ENCODE measurements around the gene OFD1.

OFD1 gene

DNA sequence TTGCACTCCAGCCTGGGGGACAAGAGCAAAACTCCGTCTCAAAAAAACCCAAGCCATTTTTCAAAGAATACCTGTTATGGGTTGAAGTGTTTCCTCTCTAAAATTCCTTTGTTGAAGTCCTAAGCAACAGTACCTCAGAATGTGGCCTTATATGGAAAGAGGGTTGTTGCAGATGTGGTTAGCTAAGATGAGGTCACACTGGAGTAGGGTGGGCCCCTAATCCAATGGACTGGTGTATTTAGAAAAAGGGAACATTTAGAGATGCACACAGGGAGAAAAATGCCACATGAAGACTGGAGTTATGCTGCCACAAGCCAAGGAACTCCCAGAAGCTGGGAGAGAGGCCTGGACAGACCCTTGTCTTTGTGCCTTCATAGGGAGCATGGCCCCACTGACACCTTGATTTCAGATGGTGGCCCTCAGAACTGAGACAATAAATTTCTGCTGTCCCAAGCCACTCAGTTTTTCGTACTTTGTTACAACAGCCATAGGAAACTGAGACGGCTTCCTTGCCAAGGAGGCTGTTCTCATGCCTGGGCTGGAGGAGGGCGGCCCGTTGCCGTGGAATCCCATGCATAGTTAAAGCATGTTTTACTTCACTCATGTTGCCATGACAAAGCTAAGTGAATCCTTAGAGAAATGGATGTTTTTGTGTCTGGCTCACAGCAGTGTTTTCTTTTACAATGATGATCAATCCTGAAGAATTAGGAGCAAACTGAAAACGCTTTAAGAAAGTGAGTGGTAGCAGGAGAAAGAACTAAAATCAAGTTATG, 16.7 kb upstream of the OFD1 start:
- Histone ChIP-seq H3K18ac (ENCODE audit: low read length) (no peak overlapping the region), H2BK120ac (ENCODE audit: insufficient read depth, low read length, poor library complexity) (no peak overlapping the region), H4K12ac (ENCODE audit: low read depth, low read length) (no peak overlapping the region), H3K4me1 (ENCODE audit: control insufficient read depth in 1 of 2, insufficient read depth in 2 of 2, low read length in 2 of 2) (peaks cover 0 to 4% of the 10 kb centered on the region in 2 experiments), H3K4me3 (ENCODE audit: low read depth, low read length) (no peak overlapping the region), H2BK5ac (ENCODE audit: low read depth, low read length, poor library complexity) (peak overlapping the region; percentile 12), H3K9ac (ENCODE audit: low read length) (no peak overlapping the region), H4K8ac (ENCODE audit: low read depth, low read length) (no peak overlapping the region), H3K4me2 (ENCODE audit: low read length) (no peak overlapping the region), H3K4ac (ENCODE audit: low read depth, low read length) (no peak overlapping the region), H3K27me3 (ENCODE audit: insufficient read depth, low read length) (no peaks in the 10 kb centered on the region), H3K79me2 (ENCODE audit: control insufficient read depth, insufficient read depth, low read length, poor library complexity) (no peaks in the 10 kb centered on the region), H4K91ac (ENCODE audit: low read depth, low read length) (peak overlapping the region; percentile 28), H3K23ac (ENCODE audit: low read length) (no peak overlapping the region), H3K27ac (ENCODE audit: low read depth, low read length) (peak overlapping the region; percentile 38), H3K9me3 (ENCODE audit: insufficient read depth, low read depth, low read length) (no peaks in the 10 kb centered on the region), H3K79me1 (ENCODE audit: low read length) (peaks cover 2% of the 10 kb centered on the region), H2BK12ac (ENCODE audit: low read length) (no peak overlapping the region), H3K14ac (ENCODE audit: low read length) (no peak overlapping the region), H2AFZ (ENCODE audit: insufficient read depth, low read length, poor library complexity) (no peak overlapping the region), H3K36me3 (ENCODE audit: control insufficient read depth in 1 of 2, insufficient read depth in 2 of 2, low read length in 2 of 2) (peaks cover 2 to 11% of the 10 kb centered on the region in 2 experiments), H2AK5ac (ENCODE audit: low read length) (no peak overlapping the region)
- no peak for DNase-seq
- no CpG with 5 or more reads among the region's 7 CpGs for WGBS (ENCODE audit: extremely low coverage, insufficient coverage, insufficient read length)

DNA sequence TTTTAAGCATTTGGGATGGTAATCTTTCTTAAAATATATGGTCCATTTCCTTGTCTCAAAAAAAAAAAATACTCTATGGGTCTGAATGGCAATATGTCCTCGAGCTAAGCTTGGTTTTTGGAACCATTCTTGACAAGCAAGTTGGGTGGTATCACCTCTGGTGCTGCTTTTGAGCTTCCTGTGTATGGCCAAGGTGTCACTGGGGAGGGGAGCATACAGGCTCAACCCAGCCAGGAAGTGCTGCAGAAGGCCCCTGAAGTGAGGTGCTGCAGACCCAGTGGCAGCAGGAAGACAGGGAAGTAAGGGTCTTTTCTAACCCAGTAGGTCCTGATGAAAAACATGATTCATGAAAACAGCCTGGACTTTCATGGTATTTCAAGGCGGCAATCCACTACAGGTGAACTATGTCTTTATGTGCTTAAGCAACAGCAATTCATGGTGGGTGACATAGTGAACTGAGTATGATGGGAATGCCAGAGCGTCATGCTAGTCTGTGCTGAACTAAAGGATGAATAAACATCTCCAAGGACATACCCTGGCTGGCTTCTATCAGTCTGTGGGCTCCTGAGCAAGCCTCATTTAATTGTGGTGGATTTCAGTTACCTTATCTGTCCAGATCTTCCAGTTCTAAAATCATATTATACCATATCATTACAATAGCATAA, 15.2 kb upstream of the OFD1 start:
- H3K79me1 ChIP-seq (ENCODE audit: low read length) = peaks cover 2% of the 10 kb centered on the region
- H2BK120ac ChIP-seq (ENCODE audit: insufficient read depth, low read length, poor library complexity) = no peak overlapping the region
- WGBS (ENCODE audit: extremely low coverage, insufficient coverage, insufficient read length) = no CpG with 5 or more reads among the region's 3 CpGs
- no peak overlapping the region for H3K4me3 ChIP-seq (ENCODE audit: low read depth, low read length)
- no peak overlapping the region for H2AK5ac ChIP-seq (ENCODE audit: low read length)
- no peak overlapping the region for H4K8ac ChIP-seq (ENCODE audit: low read depth, low read length)
- no peak overlapping the region for H3K4ac ChIP-seq (ENCODE audit: low read depth, low read length)
- peaks cover 0 to 4% of the 10 kb centered on the region in 2 experiments for H3K4me1 ChIP-seq (ENCODE audit: control insufficient read depth in 1 of 2, insufficient read depth in 2 of 2, low read length in 2 of 2)
- no peak overlapping the region for H2BK12ac ChIP-seq (ENCODE audit: low read length)
- no peak overlapping the region for H2BK5ac ChIP-seq (ENCODE audit: low read depth, low read length, poor library complexity)
- H3K9me3 ChIP-seq (ENCODE audit: insufficient read depth, low read depth, low read length) = no peaks in the 10 kb centered on the region
- no peak overlapping the region for H3K9ac ChIP-seq (ENCODE audit: low read length)
- H3K27ac ChIP-seq (ENCODE audit: low read depth, low read length) = peak overlapping the region; percentile 3
- no peaks in the 10 kb centered on the region for H3K79me2 ChIP-seq (ENCODE audit: control insufficient read depth, insufficient read depth, low read length, poor library complexity)
- H4K12ac ChIP-seq (ENCODE audit: low read depth, low read length) = no peak overlapping the region
- DNase-seq = peak; percentile 52 to 80
- no peak overlapping the region for H3K18ac ChIP-seq (ENCODE audit: low read length)
- no peak overlapping the region for H3K4me2 ChIP-seq (ENCODE audit: low read length)
- H3K27me3 ChIP-seq (ENCODE audit: insufficient read depth, low read length) = no peaks in the 10 kb centered on the region
- no peak overlapping the region for H3K14ac ChIP-seq (ENCODE audit: low read length)
- H3K36me3 ChIP-seq (ENCODE audit: control insufficient read depth in 1 of 2, insufficient read depth in 2 of 2, low read length in 2 of 2) = peaks cover 2 to 12% of the 10 kb centered on the region in 2 experiments
- no peak overlapping the region for H4K91ac ChIP-seq (ENCODE audit: low read depth, low read length)
- no peak overlapping the region for H2AFZ ChIP-seq (ENCODE audit: insufficient read depth, low read length, poor library complexity)
- no peak overlapping the region for H3K23ac ChIP-seq (ENCODE audit: low read length)

DNA sequence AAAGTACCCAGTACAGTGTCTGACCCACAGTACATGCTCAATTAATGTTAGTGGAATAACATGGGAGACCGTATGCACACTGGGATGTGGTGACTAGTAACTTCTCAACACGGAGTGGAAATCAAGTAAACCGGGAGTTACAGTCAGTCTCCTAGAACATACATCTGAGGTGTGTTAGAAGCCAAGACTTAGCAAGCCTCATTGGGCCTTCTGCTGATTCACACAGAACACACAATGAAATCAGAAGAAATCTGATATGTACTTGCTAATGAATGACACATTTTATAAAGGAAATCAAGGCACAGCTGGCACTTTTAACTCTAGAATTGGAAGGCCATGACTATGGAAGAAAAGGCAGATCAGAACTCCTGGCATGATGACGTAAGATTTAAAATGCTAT, 13.2 kb upstream of the OFD1 start:
- H2BK5ac ChIP-seq (ENCODE audit: low read depth, low read length, poor library complexity) = no peak overlapping the region
- no peak overlapping the region for H3K9ac ChIP-seq (ENCODE audit: low read length)
- H3K4me1 ChIP-seq (ENCODE audit: control insufficient read depth in 1 of 2, insufficient read depth in 2 of 2, low read length in 2 of 2) = peaks cover 0 to 4% of the 10 kb centered on the region in 2 experiments
- no peak overlapping the region for H3K14ac ChIP-seq (ENCODE audit: low read length)
- WGBS (ENCODE audit: extremely low coverage, insufficient coverage, insufficient read length) = no CpG with 5 or more reads among the region's 4 CpGs
- DNase-seq = no peak
- peaks cover 3 to 11% of the 10 kb centered on the region in 2 experiments for H3K36me3 ChIP-seq (ENCODE audit: control insufficient read depth in 1 of 2, insufficient read depth in 2 of 2, low read length in 2 of 2)
- H3K27ac ChIP-seq (ENCODE audit: low read depth, low read length) = no peak overlapping the region
- no peak overlapping the region for H4K8ac ChIP-seq (ENCODE audit: low read depth, low read length)
- no peak overlapping the region for H2BK12ac ChIP-seq (ENCODE audit: low read length)
- no peak overlapping the region for H3K4me2 ChIP-seq (ENCODE audit: low read length)
- H2AK5ac ChIP-seq (ENCODE audit: low read length) = no peak overlapping the region
- H3K23ac ChIP-seq (ENCODE audit: low read length) = no peak overlapping the region
- H3K18ac ChIP-seq (ENCODE audit: low read length) = no peak overlapping the region
- no peak overlapping the region for H2BK120ac ChIP-seq (ENCODE audit: insufficient read depth, low read length, poor library complexity)
- no peak overlapping the region for H3K4me3 ChIP-seq (ENCODE audit: low read depth, low read length)
- peaks cover 2% of the 10 kb centered on the region for H3K79me1 ChIP-seq (ENCODE audit: low read length)
- no peak overlapping the region for H4K91ac ChIP-seq (ENCODE audit: low read depth, low read length)
- peak overlapping the region; percentile 55 for H3K4ac ChIP-seq (ENCODE audit: low read depth, low read length)
- H4K12ac ChIP-seq (ENCODE audit: low read depth, low read length) = no peak overlapping the region
- H3K27me3 ChIP-seq (ENCODE audit: insufficient read depth, low read length) = no peaks in the 10 kb centered on the region
- no peak overlapping the region for H2AFZ ChIP-seq (ENCODE audit: insufficient read depth, low read length, poor library complexity)
- H3K9me3 ChIP-seq (ENCODE audit: insufficient read depth, low read depth, low read length) = no peaks in the 10 kb centered on the region
- no peaks in the 10 kb centered on the region for H3K79me2 ChIP-seq (ENCODE audit: control insufficient read depth, insufficient read depth, low read length, poor library complexity)

DNA sequence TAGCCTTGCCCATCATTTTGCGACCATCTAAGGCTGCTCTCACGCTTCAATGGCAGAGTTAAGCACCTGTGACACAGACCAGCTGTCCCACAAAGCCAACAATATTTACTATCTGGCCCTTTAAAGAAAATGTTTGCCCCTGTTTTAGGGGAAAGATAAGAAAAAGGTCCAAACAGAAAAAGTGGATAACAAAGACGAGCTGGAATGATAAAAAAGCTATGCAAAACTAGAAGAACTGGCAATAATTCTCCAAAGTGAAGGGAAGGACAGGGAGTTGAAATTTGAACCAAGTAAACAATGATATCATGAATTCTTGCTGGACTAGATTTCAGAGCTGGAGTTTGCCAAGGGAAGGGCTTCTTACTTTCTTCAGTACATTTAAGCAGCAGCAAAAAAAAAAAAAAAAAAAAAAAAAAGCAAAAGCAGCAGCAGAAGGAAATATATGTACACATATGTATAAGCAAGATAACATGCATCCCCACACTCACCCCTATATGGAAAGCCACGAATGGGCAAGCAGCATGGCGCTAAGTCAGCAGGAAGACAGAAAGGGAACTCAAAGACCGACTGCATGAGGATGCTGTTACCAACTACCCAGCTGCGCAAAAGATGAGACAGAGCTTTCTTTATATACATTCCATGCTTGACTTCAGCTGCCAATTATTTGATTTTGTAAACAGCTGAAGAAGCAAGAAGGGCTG, 12.6 kb upstream of the OFD1 start:
- DNase-seq = no peak
- Histone ChIP-seq H3K79me1 (ENCODE audit: low read length) (peaks cover 2% of the 10 kb centered on the region), H3K27me3 (ENCODE audit: insufficient read depth, low read length) (no peaks in the 10 kb centered on the region), H3K9me3 (ENCODE audit: insufficient read depth, low read depth, low read length) (no peaks in the 10 kb centered on the region), H3K14ac (ENCODE audit: low read length) (no peak overlapping the region), H2AFZ (ENCODE audit: insufficient read depth, low read length, poor library complexity) (no peak overlapping the region), H4K12ac (ENCODE audit: low read depth, low read length) (no peak overlapping the region), H4K8ac (ENCODE audit: low read depth, low read length) (no peak overlapping the region), H3K9ac (ENCODE audit: low read length) (no peak overlapping the region), H3K18ac (ENCODE audit: low read length) (no peak overlapping the region), H2BK12ac (ENCODE audit: low read length) (no peak overlapping the region), H3K36me3 (ENCODE audit: control insufficient read depth in 1 of 2, insufficient read depth in 2 of 2, low read length in 2 of 2) (peaks cover 2 to 9% of the 10 kb centered on the region in 2 experiments), H3K4me1 (ENCODE audit: control insufficient read depth in 1 of 2, insufficient read depth in 2 of 2, low read length in 2 of 2) (peaks cover 0 to 4% of the 10 kb centered on the region in 2 experiments), H3K23ac (ENCODE audit: low read length) (no peak overlapping the region), H3K27ac (ENCODE audit: low read depth, low read length) (no peak overlapping the region), H2BK120ac (ENCODE audit: insufficient read depth, low read length, poor library complexity) (no peak overlapping the region), H3K4me3 (ENCODE audit: low read depth, low read length) (no peak overlapping the region), H4K91ac (ENCODE audit: low read depth, low read length) (no peak overlapping the region), H3K4ac (ENCODE audit: low read depth, low read length) (no peak overlapping the region), H3K79me2 (ENCODE audit: control insufficient read depth, insufficient read depth, low read length, poor library complexity) (no peaks in the 10 kb centered on the region), H2BK5ac (ENCODE audit: low read depth, low read length, poor library complexity) (no peak overlapping the region), H2AK5ac (ENCODE audit: low read length) (no peak overlapping the region), H3K4me2 (ENCODE audit: low read length) (no peak overlapping the region)
- no CpG with 5 or more reads among the region's 7 CpGs for WGBS (ENCODE audit: extremely low coverage, insufficient coverage, insufficient read length)
